DND-41 (cell line): ENCODE data around the gene FBLN7.

Experiments used
- ATAC-seq: fragments of 200-7000 bp; cut with Tn5 transposase; 3 replicates; pipeline ENCODE4 v1.9.1; 2021; ENCODE audit warnings: low read depth; ENCODE audit not compliant: insufficient read depth
- DNase-seq: peaks from one replicate; pipeline ENCODE4 v3.0.0-alpha.2; 2020
- H2AFZ ChIP-seq: 2 replicates; pipeline ENCODE4 v1.6.0; 2012; ENCODE audit warnings: low read depth, low read length
- H3K27ac ChIP-seq: 2 replicates; pipeline ENCODE4 v1.5.1; 2012; ENCODE audit warnings: low read length, inconsistent platforms
- H3K27me3 ChIP-seq: fragments of 200-600 bp; sonication (generic); 2 replicates; pipeline ENCODE4 v1.6.0; 2012; ENCODE audit warnings: low read length, mild to moderate bottlenecking, inconsistent platforms; ENCODE audit not compliant: insufficient read depth, poor library complexity
- H3K36me3 ChIP-seq: 2 replicates; pipeline ENCODE4 v1.5.1; 2012; ENCODE audit warnings: low read length, inconsistent platforms; ENCODE audit not compliant: insufficient read depth
- H3K4me1 ChIP-seq: 2 replicates; pipeline ENCODE4 v1.5.1; 2012; ENCODE audit warnings: mild to moderate bottlenecking, low read length; ENCODE audit not compliant: insufficient read depth
- H3K4me2 ChIP-seq: 2 replicates; pipeline ENCODE4 v1.6.0; 2012; ENCODE audit warnings: mild to moderate bottlenecking, moderate library complexity, low read length, inconsistent platforms; ENCODE audit not compliant: insufficient read depth
- H3K4me3 ChIP-seq, 2 experiments: fragments of 200-600 bp in 1 of 2; shearing (Covaris generic) in 1 of 2; 2 replicates each; pipeline ENCODE4 v1.5.1; 2012 to 2016; ENCODE audit warnings: inconsistent platforms in 2 of 2, low read length in 2 of 2, mild to moderate bottlenecking in 2 of 2, low read depth in 1 of 2, moderate library complexity in 1 of 2
- H3K79me2 ChIP-seq: 2 replicates; pipeline ENCODE4 v1.6.0; 2012; ENCODE audit warnings: low read length, inconsistent platforms; ENCODE audit not compliant: insufficient read depth
- H3K9ac ChIP-seq: 2 replicates; pipeline ENCODE4 v1.6.0; 2012; ENCODE audit warnings: low read depth, mild to moderate bottlenecking, inconsistent platforms, low read length, moderate library complexity
- H3K9me3 ChIP-seq: 2 replicates; pipeline ENCODE4 v1.5.1; 2012; ENCODE audit warnings: low read length, moderate library complexity, mild to moderate bottlenecking, inconsistent platforms; ENCODE audit not compliant: insufficient read depth, severe bottlenecking
- H4K20me1 ChIP-seq: 2 replicates; pipeline ENCODE4 v1.6.0; 2012; ENCODE audit warnings: low read length; ENCODE audit not compliant: insufficient read depth
- CTCF ChIP-seq: IDR thresholded peaks from 2 replicates; pipeline ENCODE4 v1.5.1; 2012; ENCODE audit warnings: borderline replicate concordance, low read length, moderate library complexity, mild to moderate bottlenecking; ENCODE audit not compliant: poor library complexity, severe bottlenecking; ENCODE audit errors: extremely low read depth
- EZH2 ChIP-seq: IDR thresholded peaks from 3 replicates; pipeline ENCODE4 v1.6.1; 2012; ENCODE audit warnings: borderline replicate concordance, low read depth, mild to moderate bottlenecking, moderate library complexity, low read length, inconsistent platforms; ENCODE audit not compliant: severe bottlenecking

FBLN7 gene

GRCh38 chr2:112187046-112187715 is 49.0 kb downstream of the FBLN7 start:
- TF ChIP-seq EZH2 (no peak), CTCF (no peak)
- Histone ChIP-seq H3K4me1 (peaks cover 34% of the 10 kb centered on the region), H3K4me3 (no peak overlapping the region), H3K9me3 (no peaks in the 10 kb centered on the region), H4K20me1 (no peaks in the 10 kb centered on the region), H3K27me3 (no peaks in the 10 kb centered on the region), H3K4me2 (no peak overlapping the region), H2AFZ (no peak overlapping the region), H3K9ac (no peak overlapping the region), H3K79me2 (no peaks in the 10 kb centered on the region), H3K36me3 (no peaks in the 10 kb centered on the region), H3K27ac (peak overlapping the region; percentile 6)
- no peak for DNase-seq
- no peak for ATAC-seq

GRCh38 chr2:112187805-112188596 is 49.8 kb downstream of the FBLN7 start:
- H4K20me1 ChIP-seq, result no peaks in the 10 kb centered on the region
- H2AFZ ChIP-seq, result peak overlapping the region; percentile 65; the same call in 1 of the 2 replicates
- TF ChIP-seq CTCF (no peak), EZH2 (no peak)
- no peaks in the 10 kb centered on the region for H3K36me3 ChIP-seq
- peak; percentile 52 for DNase-seq
- peak; percentile 83 for ATAC-seq
- H3K4me2 ChIP-seq, result no peak overlapping the region
- no peaks in the 10 kb centered on the region for H3K27me3 ChIP-seq
- peaks cover 26% of the 10 kb centered on the region for H3K4me1 ChIP-seq
- no peak overlapping the region; the same call in 1 of the 2 replicates for H3K9ac ChIP-seq
- H3K9me3 ChIP-seq, result no peaks in the 10 kb centered on the region
- H3K79me2 ChIP-seq, result no peaks in the 10 kb centered on the region
- H3K4me3 ChIP-seq, result no peak overlapping the region
- peak overlapping the region; percentile 6 for H3K27ac ChIP-seq

- Histone ChIP-seq H3K79me2 (no peaks in the 10 kb centered on the region), H3K4me1 (peaks cover 15% of the 10 kb centered on the region), H3K4me2 (no peak overlapping the region), H4K20me1 (no peaks in the 10 kb centered on the region), H3K36me3 (no peaks in the 10 kb centered on the region), H3K27ac (no peak overlapping the region), H3K27me3 (no peaks in the 10 kb centered on the region), H3K9me3 (no peaks in the 10 kb centered on the region), H3K9ac (no peak overlapping the region), H2AFZ (no peak overlapping the region), H3K4me3 (no peak overlapping the region)
- ATAC-seq (no peak), DNase-seq (no peak)
- TF ChIP-seq CTCF (no peak), EZH2 (no peak)
Measured at GRCh38 chr2:112189001-112189556, 50.9 kb downstream of the FBLN7 start.
